NOMO-1 treated with DMSO at 0.1 percent for 48 hours (cell line): ENCODE data around the gene PLA2G6.
A peak's percentile ranks its signal among the peaks of the same experiment; 100 is the strongest.

Experiments used
- DNase-seq: peaks from one replicate; lab custom pipeline; 2025; ENCODE audit not compliant: unreplicated experiment; lab: John Stamatoyannopoulos, UW

PLA2G6 gene, protein sequence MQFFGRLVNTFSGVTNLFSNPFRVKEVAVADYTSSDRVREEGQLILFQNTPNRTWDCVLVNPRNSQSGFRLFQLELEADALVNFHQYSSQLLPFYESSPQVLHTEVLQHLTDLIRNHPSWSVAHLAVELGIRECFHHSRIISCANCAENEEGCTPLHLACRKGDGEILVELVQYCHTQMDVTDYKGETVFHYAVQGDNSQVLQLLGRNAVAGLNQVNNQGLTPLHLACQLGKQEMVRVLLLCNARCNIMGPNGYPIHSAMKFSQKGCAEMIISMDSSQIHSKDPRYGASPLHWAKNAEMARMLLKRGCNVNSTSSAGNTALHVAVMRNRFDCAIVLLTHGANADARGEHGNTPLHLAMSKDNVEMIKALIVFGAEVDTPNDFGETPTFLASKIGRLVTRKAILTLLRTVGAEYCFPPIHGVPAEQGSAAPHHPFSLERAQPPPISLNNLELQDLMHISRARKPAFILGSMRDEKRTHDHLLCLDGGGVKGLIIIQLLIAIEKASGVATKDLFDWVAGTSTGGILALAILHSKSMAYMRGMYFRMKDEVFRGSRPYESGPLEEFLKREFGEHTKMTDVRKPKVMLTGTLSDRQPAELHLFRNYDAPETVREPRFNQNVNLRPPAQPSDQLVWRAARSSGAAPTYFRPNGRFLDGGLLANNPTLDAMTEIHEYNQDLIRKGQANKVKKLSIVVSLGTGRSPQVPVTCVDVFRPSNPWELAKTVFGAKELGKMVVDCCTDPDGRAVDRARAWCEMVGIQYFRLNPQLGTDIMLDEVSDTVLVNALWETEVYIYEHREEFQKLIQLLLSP

DNA sequence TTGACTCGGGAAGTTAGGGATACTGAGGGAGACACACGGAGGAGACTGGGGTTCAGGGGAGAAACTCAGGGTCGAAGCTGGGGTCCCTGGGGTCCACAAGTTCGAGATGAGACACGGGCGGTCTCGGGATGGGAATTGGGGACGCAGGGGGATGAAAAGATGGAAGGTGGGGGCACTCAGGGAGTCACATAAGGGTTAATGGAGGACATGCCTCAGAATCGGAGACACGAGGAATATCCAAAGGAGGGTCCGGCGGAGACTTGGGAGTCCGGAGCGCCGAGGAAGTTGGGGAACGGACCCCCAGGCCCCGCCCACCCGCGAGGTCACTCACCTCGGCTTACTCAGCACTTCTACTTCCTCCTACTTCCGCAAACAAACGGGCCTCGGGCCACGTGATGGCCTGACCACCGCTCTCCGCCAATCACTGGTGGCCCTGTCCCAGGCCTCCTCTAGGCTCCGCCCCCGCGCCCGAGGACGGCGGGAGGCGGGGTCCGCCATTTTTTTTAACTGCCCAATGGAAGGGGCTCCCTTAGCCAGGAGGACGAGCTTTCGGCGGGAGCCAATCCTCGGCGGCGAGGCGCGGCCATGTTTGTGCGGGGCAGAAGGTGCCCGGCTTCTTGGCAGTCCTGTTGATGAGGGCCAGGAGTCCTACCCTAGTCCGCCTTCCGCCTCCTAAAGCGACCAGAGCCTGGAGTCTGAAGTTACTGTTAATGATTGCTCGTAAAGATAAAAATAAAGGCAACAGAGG is at the start of gene PLA2G6:
TSS of gene PLA2G6 (minus strand) at position 378 of the 748 bp plus-strand sequence. CDS start 12,404 bp downstream, outside the sequence.
- DNase-seq, result peak; percentile 99

DNA sequence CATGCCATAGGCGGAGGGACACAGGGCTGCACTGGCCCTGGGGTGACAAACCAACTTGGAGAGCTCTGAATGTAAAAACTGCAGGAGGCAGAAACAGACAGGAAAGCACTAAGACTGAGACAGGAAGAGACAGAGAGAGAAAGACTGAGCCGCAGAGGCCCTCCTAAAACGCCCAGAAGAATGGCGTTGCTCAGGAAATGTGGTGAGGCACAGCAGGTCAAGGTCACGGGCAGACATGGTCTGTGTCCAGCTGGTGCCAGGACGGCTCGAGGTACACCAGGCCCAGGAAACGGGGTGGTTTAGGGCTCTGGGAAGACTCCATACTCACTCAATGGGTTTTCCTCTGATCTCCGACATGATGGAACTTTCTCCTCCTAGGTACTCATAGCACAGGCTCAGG is 49.3 kb upstream of the PLA2G6 start:
- no peak for DNase-seq

DNA sequence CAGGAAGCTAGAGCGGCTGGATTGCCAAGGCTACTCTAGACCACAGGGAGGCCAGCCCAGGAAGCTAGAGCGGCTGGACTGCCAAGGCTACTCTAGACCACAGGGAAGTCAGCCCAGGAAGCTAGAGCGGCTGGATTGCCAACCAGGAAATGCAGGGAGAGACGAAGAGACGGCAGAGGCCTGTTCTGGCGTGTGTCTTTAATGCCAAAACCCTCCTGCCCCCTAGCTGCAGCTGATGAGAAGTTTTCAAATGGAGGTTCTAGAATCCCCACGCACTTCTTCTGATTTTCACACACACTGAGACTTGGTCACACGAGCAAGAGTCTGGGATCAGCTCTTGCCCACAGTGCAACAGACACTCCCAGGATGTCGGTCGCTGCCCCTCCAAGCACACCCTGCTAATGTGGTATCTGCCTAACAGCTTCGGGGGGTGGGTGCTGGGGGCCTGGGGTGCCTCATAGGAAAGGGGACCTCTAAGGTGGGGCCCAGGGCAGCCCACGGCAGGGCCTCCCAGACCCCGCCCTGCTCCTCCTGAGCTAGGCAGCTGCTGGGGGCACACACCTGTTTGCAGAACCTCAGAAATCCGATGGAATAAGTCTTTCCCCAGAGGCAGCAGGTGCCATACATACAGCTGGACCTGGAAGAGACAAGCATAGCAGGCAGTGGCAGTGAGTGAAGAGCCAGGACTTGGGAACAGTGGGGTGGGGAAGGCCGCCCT is 48.6 kb upstream of the PLA2G6 start:
- peak; percentile 72 for DNase-seq

DNA sequence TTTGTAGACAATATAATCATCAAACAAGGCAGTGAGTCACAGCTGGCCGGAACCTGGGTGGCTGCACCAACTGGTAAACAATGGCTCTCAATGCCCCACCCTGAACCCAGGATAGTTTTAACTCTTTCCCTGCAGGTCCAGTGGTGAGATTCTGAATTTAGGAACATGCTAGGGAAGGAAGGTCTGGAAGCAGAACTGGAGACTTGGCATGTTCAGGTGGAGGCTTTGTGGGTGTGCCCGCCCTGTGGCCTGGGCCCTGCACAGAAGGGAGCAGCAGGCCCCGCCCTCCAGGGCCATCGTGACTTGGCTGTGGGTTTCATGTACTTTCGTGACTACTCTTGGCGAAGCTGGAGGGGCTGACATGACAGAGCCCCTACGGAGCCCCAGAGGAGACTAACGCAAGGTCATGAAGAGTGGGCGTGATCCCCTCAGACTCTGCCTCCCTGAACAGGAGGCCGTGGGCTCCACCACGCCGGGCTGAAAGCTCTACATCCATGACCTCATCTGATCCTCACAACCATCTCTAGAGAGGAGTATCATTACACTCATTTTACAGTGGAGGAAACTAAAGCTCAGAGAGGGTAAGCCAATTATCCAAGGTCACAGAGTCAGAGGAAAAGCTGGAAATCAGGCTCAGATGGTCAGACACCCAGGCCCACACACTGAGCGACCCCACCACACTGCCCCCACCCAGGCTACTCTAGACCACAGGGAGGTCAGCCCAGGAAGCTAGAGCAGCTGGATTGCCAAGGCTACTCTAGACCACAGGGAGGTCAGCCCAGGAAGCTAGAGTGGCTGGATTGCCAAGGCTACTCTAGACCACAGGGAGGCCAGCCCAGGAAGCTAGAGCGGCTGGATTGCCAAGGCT is 47.5 kb upstream of the PLA2G6 start:
- no peak for DNase-seq

DNA sequence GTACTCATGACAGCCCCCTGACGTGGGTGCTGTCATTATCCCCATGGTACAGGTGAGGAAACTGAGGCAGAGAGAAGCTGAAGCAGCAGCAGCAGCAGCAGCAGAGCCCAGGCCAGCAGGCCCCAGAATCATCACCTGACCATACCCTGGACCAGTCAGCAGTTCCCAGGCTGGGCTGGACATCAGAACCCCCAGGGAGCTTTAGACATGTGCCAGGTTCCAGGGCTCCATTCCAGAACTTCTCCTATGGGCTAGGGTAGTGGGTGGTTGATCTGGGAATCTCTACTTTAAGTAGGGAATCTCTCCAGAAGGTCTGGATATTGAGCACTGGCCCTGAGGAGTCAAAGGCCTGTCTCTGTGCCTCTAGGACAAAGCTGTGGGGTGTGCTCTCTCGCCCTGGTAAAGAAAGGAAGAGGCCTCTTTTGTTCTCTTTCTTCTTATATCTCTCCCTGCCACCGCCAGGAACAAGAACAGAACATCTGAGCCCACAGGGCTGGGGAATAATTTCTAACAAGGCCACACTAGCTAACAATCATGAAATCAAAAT is 46.8 kb upstream of the PLA2G6 start:
- DNase-seq, result no peak

DNA sequence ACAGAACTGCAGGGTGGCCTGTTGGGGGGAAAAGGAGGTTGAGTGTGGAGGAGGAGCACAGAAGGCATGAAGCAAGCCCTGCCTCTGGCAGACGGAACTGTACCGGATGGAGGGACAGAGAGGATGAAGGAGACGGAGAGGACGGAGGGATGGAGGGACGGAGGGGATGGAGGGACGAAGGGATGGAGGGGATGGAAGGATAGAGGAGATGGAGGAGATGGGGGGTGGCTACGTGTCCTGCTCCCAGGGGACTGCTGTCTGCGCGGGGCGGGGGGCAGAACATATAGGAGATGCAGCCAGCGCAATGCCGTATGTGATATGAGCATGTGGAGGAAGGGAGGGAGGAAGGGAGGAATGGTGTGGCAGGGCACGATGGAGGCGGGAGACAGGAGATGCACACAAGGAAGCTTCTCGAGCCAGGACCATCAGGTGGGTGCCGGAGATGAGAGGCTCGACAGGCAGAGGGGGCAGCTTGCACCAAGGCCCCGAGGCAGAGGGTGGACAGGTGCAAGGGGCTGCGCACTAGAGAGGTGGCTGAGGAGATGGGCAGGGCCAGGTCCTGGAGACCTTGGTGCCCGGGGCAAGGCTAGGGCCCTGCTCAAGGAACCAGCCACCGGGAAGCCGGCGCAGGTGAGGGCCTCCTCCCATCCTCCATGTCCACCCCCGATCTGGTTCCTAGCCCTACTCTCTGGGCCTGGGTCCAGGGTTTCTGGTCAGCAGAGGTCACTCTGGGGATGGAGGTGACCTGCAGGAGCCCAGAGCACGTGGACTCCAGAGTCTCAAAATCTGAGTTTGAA is 45.4 kb upstream of the PLA2G6 start:
- no peak for DNase-seq

DNA sequence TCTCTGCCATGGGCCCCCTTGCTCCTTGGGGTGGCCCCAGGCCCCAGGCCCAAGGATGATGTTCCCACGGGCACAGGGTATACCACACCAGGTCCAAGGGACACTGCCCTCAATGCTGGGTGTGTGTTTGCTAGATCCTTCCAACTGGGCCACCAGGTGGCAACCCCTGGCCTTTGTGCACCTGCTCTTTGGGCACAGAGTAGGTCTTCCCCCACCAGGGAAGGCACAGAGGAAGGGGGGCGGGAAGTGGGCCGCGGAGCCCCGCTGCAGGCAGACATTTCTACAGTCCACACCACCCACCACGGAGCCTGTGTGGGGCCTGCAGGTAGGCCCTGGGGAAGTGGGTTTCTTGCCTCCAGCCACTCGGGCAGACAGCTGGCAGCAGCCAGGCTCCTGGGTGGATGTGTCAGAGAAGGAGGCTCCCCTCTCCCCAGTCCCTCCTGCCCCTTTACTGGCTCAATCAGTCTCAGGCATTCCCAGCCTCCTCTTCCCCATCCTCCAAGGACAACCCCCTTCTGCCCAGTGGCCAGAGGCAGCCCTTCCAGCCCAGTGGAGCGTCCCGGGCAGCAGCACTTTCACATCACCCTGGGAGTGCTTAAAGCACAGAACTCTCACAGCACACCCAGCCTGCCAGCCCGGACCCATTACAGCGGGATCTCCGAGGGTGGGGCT is 41.8 kb upstream of the PLA2G6 start:
- DNase-seq, result no peak

DNA sequence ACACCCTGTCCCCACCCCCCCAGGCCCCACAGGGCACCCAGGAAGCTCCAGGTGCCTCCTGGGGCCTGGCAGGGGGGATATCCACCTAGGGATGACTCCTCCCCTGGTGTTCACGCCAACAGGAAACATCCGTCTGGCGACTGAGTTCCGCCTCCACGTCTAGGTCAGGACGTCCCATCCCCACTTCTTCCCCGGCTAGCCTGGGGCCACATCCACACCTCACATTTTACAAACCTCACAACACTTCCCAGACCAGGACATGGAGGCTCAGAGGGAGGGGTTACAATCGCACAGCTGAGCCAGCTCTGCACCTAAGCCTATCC is 41.1 kb upstream of the PLA2G6 start:
- DNase-seq, result no peak

DNA sequence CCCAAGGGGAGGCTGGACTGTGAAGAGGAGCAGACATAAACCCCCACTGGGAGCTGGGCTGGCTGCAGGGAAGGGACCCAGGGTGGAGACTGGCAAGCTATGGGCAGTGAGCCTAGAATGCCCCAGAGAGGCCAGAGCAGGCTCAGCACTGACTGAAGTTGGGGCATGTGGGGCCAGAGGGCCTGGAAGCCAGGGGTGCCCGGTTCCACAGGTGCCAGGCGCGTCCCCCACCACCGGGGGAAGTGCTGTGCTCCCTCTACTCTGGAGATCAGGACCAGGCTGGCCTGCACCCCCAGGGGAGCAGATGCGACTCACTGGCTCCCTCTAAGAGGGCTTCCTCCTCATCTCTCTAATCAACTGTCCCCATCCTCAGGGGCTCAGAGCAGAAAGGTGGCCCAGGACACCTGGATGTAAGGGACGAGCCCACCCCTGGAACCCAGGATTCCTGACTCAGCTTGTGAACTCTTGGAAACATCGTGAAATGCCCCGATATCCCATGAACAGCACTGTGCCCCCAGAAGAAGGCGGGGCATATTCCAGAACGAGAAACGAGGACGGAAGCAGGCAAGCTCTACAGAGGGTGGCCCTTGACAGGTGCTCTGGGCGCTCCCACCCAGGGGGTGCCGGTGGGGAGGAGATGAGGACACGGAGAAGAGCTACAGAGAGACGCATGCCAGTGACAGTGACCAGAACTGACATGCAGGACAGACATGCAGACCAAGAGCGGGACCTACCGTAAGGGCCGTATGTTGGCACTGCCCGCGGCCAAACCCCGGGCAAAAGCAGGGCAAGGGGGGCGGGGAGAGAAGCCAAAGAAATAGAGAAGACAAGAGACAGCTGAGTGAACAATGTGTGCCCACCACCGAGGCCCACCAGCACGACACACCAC is 40.5 kb upstream of the PLA2G6 start:
- no peak for DNase-seq

DNA sequence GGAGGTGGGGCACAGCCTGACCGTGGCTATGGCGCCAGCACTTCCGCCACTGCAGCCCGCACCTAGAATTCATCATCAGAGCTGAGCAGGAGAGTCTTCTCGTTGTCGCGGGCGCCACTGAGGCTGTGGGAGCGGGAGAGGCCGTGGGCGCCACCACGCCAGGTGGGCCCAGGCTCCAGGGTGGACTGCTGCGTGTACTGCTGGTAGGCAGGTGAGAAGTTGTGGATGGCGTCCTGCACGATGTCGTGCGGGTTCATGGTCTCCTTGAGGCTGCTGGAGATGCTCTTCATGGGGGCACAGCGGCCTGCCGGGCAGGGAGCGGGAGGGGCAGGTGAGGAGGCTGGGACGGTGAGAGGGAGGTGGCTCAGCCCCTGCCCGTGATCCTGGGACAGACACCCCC is 39.8 kb upstream of the PLA2G6 start:
- no peak for DNase-seq

DNA sequence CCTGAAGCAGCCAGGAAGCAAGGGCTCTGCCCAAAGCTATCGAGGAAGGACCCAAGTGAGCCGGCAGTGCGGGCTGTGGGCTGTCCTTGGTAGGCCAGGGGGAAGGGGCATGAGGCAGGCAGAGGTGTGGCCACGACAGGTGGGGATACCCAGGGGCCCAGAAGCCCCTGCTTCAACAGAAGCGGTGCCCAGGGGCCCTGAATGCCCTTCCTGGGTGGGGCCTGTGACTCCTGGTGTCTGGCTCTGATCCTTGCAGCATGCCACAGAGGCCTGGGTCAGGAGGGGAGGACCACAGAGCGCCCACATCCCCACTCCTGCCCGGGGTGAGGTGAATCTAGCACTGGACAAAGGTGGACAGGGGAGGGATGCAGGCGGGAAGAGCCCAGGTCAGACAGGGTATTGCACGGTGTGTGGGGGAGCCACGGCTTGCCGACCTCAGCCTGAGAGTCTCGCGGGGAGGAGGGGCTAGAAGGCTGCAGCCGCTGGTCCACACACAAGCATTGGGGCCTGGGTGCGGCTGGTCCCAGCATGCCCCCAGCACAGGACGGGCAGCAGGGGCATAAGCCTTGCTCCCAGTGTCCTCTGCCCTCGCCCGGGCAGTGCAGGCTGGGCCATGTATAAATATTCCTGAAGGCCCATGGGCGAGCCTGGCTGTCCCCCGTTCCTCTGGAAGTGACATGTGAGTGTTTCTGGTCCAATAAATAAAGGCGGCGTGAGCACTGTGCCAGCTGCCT is 39.2 kb upstream of the PLA2G6 start:
- DNase-seq, result no peak

DNA sequence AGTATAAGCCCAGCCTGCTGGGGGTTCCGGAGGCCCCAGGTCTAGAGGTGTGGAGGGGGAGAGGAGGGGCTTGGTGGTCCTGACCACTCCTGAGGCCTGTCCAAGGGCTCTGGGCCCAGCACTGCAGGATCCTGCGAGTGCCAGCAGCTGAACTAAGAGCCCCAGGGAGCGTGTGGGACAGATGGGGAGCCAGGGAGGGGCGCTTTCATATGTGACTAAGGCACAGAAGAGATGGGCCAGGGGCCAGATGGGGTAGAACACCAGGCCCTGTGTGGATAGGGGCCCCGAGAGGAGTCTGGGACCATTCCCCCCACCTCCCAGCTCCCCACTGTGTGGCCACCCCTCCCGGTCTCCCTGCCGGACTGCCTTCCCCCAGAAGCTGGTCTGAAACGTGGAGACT is 38.5 kb upstream of the PLA2G6 start:
- DNase-seq, result no peak

DNA sequence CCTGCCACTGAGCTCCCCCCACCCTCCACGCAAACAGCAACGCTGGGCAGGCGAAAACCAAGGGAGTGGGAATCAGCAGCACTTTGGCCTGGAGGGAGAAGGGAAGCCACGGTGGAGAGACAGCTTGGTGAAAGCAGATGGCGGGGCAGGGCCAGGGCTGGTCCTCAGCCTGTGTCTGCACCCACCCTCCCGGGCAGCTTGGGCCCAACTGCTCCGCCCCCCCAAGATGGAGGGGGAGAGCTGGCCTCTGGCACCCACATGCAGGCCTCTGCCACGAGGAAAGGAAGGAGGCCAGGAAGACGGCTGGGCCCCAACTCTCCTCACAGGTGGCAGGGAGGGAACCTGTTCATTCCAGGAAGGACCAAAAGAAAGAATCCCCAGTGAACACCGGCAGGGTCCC is 38.0 kb upstream of the PLA2G6 start:
- DNase-seq, result no peak

DNA sequence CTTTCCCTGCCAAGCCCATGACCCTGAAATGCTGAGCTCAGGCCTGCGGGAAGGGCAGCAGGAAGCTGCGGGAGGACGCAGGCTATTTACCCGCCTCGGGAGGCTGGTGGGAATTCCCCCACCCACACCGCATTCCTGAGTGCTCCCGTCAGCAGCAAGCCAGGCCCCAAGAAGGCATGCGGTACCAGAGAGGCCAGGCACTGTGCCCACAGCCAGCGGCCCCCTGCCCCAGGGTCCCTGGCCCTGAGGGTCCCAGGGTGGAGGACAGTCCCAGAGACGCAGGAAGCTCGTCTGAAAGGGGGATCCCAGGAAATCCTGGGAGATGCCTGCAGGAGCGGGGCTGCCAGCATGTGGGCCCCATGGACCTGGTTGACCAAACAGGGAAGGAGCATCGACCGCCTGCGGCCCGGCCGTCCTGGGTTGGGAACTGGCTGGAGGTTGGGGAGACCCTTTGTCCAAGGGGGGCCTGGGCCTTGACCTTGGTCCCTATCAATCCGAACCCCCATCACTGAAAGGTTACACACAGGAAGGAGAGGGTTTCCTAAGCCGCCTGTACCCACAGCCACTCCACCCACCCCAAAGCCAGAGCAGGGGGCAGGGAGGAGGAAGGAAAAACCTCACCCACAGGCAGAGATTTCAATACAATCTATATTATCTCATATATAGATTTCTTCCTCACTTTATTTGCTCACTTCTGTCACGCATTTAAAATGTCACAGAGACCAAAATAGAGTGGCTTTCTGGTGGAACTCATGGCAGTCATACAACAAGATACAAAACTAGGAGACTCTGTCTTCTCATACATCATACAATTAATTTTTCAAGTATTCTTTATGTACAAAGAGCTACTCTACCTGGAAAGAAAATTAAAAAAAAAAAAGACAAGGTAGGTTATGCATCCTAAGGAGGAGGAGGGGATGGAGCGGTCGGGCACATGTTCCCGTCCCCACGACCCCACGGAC is 37.3 kb upstream of the PLA2G6 start:
- DNase-seq, result no peak

DNA sequence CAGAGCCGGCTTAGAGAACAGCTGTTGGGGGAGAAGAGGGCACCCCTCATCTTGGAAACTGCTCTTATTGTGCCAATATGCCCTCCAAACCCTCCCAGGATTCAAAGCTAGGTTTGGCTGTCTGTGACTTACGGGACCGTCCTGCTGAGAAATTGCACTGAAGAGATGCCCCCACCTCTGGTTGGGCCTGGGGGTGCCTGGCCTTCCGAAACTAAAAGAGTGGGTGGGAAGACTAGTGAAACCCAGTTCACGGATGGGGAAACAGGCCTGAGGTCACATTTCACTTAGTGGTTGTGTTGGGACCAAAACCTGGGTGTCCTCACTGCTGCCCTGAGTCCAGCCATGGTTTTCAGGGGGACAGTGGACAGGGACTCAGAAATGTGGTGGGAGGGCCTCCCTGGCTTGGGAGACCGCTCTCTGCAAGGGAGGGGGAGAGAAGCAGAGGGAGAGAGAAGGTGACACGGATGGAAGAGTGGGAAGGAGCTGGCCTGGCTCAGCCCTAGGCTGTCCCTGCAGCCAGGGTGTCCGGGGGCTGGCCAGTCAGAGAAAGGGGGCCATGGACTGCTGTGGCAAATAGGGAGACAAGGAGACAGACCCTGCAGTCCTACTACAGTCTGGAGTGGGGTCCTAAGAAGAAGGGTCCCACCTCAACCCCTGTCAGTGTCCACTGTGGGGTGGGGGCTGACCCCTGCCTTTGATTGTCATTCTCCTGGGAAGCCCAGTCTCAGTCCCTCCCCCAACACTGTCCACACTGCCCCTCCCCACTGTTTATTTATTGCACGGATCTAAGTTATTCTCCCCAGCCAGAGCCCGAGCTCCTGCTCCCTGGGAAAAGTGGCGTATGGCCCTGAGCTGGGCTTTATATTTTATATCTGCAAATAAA is 33.8 kb upstream of the PLA2G6 start:
- no peak for DNase-seq
